HG02970 (cell line): ENCODE measurements around the gene ZMIZ1.

ENCODE experiments used
- ATAC-seq: cut with Tn5 transposase; IDR thresholded peaks from one replicate; pipeline ENCODE4 v1.9.1; 2021; ENCODE audit warnings: mild to moderate bottlenecking, moderate library complexity, moderate number of reproducible peaks; ENCODE audit not compliant: unreplicated experiment, low FRiP score

Gene ZMIZ1

GRCh38 chr10:79096514-79096913 is 27.7 kb downstream of the ZMIZ1 start:
- no peak for ATAC-seq

DNA sequence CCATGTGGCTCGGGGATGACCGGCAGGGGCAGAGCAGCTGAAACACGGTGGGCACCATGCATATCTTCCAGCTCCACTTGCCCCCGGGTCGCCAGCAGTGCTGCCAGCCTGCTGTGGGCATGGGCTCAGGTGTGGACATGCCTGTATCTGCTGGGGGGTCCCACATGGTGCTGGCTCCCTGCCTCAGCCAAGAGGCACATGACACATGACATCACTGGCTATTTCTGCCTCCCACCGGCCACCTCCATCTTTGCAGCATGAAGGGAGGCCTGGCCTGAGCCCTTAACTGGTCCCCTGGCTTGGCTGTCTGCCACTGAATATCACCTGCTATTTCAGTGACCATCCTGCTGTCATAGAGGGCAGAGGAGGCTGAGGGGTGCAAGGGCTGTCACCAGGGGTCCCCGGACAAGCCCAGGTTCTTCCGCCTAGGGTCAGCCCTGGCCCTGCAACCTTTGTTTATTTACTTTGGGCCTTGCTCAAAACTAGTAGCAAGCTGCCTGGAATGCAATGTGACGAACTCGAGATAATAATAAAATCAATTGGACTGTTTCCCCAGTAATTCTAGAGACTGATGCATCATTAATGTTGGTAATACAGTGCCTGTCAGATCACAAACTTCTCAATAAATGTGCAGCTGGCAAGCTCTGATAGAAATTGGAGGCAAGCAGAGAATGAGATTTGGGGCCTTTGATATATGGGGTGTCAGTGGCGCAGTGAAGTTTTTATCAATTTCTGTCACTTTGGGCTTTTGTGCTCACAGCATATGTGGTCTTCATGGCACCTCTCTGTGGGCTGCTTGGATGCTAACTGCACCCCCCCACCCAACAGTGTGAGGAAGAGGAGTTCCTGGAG is 28.5 kb downstream of the ZMIZ1 start:
- no peak for ATAC-seq

DNA sequence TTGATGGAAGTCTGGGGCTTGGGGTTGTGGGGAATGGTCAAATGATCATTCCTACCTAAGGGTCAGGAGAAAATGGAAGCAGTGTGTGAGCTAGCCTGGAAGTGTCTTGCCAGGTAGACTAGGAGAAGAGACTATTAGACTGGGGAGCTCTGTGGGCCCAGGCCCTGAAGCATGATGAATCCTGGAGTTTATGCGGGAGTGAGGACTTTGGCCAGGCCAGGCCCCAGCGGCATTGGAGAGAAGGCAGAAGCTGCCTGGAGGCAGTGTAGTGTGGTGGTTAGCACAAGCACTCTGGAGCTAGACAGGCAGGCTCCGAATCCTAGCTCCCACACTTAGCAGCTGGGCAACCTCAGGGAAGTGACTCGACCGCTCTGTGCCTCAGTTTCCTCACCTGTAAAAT is 29.3 kb downstream of the ZMIZ1 start:
- no peak for ATAC-seq

- ATAC-seq: peak; percentile 53
Observed at GRCh38 chr10:79098596-79099015, 29.8 kb downstream of the ZMIZ1 start.

DNA sequence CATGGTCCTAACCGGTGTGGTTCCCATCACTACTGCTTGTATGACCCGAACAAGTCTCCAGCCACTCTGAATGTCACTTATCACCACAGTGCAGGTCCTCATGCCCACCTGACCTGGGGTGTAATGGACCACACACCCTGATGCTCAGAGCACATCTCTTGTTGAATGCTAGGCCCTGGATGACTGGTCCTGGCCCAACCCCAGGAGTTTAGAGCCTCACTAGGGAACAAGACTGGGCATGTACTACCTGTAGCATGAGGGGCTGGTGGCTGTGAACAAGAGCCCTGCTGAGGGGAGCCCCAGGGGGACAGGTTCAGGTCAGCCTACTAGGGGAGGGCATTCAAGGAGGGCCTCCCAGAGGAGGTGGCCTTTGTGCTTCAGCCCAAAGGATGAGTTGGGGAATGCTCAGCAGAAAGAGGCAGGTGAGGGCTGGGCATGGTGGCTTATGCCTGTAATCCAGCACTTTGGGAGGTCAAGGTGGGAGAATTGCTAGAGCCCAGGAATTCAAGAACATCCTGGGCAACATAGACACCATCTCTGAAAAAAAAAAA is 31.2 kb downstream of the ZMIZ1 start:
- ATAC-seq: no peak

GRCh38 chr10:79100771-79101170 is 32.0 kb downstream of the ZMIZ1 start:
- ATAC-seq: no peak

DNA sequence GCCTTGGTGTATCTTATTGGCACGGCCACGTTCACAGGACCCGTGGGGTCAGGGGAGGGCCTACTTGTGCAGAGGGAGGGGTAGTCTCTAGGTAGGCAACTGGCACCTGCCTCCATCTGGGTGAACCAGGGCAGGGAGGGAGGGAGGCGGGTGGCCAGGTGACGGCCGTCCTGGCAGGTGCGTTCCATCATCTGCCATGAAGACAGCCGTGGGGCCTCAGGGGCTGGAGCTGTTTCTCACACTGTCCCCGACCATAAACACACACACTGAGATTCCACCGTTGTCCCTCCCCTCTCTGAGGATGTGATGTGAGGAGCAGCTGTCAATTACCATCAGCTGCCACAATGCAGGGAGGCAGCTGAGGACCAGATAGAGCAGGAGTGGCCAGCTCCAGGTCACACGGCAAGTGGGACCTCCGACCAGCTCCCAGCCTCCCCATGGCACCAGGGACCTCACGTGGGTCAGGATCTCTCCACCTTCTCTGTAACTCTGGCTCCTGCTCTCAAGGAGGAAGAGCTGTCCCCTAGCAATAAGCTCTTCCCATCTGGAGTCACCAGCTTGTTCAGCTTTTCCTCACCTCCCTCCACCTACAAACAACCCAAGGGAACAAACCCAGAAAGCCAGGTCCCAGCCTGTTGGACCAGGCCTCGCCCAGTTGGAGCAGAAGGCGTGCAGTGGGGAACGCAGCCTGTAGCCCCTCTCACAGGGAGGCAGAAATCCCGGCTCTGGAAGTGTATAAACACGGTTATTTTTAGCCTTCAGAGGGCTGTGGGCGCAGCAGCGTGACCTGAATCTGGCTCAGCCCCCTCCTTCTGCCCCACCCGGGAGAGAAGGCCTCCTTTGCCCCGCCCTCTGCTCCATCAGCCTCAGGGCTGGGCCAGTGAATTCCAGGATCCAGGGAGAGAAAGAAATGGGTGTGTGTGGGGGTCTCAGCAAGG is 33.1 kb downstream of the ZMIZ1 start:
- ATAC-seq: no peak

GRCh38 chr10:79102498-79102874 is 33.7 kb downstream of the ZMIZ1 start:
- no peak for ATAC-seq

GRCh38 chr10:79103129-79103528 is 34.4 kb downstream of the ZMIZ1 start:
- ATAC-seq: no peak

GRCh38 chr10:79103585-79103984 is 34.8 kb downstream of the ZMIZ1 start:
- ATAC-seq: no peak

DNA sequence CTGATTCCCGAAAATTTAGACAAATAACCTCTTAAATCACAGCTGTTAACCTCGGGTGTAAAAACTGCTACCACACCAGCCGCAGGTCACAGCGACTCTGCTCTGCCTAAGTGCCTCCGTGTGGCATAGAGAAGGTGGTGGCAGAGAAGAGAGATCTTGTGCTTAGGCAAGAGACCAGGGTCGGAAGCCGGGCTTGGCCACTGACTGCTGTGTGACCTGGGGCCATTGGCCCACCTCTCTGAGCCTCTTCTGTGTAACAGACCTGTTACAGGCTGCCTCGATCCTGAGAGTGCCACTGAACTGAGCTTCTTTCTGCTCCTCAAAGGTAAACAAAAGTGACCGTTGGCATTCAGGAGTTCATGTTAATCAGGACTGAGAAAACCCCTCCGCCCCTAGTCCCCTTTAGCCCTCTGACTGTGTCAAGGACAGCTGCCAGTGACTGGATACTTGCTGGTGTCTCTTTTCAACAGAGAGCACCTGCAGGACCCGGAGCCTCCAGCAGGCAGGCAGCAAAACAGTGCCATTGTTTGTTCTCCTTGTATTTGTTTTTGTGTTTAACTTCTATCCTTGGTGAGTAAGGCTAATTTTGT is 36.5 kb downstream of the ZMIZ1 start:
- ATAC-seq: no peak

- no peak for ATAC-seq
Observed at GRCh38 chr10:79105818-79106217, 37.1 kb downstream of the ZMIZ1 start.

GRCh38 chr10:79106256-79107050 is 37.7 kb downstream of the ZMIZ1 start:
- no peak for ATAC-seq

DNA sequence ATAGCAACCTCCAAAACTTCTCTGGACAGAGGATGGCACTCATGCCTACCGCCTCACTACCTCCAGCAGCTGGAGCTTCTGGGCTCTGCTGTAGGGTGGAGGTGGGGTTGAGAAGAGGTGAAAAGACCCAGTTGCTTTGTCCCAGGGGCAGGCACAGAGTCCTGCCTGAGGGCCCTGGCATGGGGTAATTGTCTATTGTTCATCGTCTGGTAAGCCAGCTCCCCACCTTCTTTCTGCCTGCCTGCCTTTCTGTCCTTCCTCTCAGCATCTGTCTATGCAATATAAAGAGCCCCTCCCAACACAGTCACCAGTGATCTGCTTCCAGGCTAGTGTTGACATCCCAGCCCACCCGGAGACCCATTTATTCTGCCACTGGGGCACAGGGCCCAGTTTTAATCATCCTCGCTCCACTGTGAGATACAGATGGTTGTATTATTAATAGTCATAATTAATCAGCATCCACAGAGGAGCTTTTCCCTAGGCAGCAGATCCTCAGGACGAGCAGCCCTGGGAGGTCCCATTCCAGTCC is 39.0 kb downstream of the ZMIZ1 start:
- ATAC-seq: no peak

- ATAC-seq: no peak
Observed at GRCh38 chr10:79108728-79109127, 40.0 kb downstream of the ZMIZ1 start.

DNA sequence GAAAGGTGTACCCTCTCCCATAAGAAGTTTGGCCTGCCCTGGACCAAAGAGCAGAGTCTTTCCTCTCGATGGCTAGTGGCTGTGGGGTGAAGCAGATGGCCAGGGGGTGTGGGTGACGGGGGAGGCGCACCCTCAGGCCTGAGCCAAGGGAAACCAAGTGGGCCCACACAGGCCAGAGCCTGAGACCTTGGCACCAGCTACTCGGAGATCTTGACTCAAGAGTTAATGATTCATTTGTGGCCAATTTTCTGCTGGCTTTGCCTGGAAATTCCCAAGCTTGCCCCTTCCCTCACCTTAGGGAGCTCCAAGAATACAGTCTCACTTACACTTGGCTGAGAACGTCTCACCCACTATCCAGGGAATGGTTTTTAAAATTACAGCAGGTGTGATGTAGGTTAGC is 42.7 kb downstream of the ZMIZ1 start:
- no peak for ATAC-seq

DNA sequence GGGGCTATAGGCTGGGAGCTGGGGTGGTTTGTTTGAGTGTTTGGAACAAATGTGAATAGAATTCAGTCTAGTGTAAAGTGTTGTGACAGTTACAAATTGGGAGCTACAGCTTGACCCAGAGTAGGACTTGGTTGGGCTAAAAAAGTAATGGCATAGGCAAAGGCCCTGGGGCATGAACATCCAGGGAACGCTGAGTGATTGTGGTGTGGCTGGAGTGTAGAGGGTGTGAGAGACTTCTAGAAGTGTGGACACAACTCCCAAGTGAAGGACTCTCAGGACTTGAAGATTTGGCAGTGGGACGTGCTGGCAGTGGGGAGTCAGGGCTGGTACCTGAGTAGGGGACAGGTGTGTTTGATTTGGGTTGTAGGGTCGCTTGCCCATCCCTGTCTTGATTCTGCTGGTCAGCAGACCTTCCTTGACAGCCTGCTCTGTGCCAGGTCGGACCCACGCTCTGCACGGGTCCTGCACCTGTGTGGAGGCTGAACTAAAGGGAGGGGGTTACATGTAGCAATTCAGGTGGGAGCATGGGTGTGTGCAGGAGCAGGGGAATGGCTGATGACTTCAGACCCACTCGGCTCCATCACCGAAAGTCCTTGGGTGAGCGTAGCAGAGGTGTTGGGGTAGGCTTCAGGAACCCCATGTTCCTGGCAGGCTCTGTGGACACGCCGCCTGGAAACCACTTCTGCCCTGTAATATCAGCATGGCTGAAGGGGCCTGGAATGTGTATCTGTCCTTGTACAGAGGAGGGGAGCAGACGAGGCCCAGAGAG is 43.3 kb downstream of the ZMIZ1 start:
- ATAC-seq: no peak

DNA sequence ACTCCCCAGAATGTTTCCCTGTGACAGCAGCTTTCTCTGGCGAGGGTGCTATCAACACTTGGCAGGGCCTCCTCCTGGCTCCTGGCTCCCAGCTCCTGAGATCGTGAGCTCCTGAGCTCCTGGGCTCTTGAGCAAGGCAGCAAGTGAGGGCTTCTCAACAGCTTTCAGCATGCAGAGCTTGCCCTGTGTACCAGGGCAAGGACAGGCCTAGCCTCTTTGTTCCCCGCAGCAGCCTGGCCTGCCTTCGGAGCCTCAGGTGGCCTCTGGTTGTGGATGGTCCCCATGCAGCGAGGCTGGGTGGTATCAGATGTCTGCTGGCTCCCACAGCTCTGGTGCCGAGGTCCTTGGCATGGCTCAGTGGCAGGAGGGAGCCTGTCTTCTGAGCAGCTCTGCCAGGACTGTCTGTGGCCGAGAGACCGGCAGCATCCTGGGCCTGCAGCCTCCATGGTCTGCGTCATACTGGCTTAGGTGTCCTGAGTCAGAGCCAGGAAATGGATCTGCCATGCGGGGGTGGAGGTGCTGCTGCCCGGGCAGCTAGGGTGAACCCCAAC is 44.2 kb downstream of the ZMIZ1 start:
- ATAC-seq: no peak

- ATAC-seq: no peak
Observed at GRCh38 chr10:79113827-79114226, 45.1 kb downstream of the ZMIZ1 start.
